RPMI8226 (cell line): Measurements from ENCODE around the gene SLC47A1.
"Not testable (repeated sequence)": the region's sequence is repeated elsewhere in the genome, so short reads cannot be mapped to it uniquely, and the experiment has no call there.

Source experiments
- DNase-seq: peaks from one replicate; pipeline ENCODE4 v3.0.0-alpha.2; 2015

The SLC47A1 gene

GRCh38 chr17:19533718-19534561 is at the start of gene SLC47A1:
TSS of gene SLC47A1 (plus strand) at chr17:19533854. CDS start at chr17:19533940, 86 bp downstream.
- DNase-seq: no peak

GRCh38 chr17:19485800-19486340 is 47.8 kb upstream of the SLC47A1 start:
- DNase-seq: no peak

- DNase-seq: no peak
Measured at GRCh38 chr17:19486351-19487023, 47.2 kb upstream of the SLC47A1 start.

- no peak for DNase-seq
Measured at GRCh38 chr17:19487024-19487600, 46.5 kb upstream of the SLC47A1 start.

- DNase-seq: no peak
Measured at GRCh38 chr17:19492141-19492540, 41.5 kb upstream of the SLC47A1 start.

GRCh38 chr17:19494961-19495806 is 38.5 kb upstream of the SLC47A1 start:
- peak; percentile 17 for DNase-seq

GRCh38 chr17:19495828-19496528 is 37.7 kb upstream of the SLC47A1 start:
- DNase-seq: peak; percentile 45

GRCh38 chr17:19497624-19498023 is 36.0 kb upstream of the SLC47A1 start:
- no peak for DNase-seq

GRCh38 chr17:19501219-19501618 is 32.4 kb upstream of the SLC47A1 start:
- DNase-seq: no peak

GRCh38 chr17:19502517-19502916 is 31.1 kb upstream of the SLC47A1 start:
- no peak for DNase-seq

- not testable (repeated sequence) for DNase-seq
Measured at GRCh38 chr17:19505561-19505960, 28.1 kb upstream of the SLC47A1 start.

GRCh38 chr17:19507775-19508576 is 25.7 kb upstream of the SLC47A1 start:
- DNase-seq: peak; percentile 64

GRCh38 chr17:19508577-19508867 is 25.1 kb upstream of the SLC47A1 start:
- no peak for DNase-seq

GRCh38 chr17:19509281-19509852 is 24.3 kb upstream of the SLC47A1 start:
- not testable (repeated sequence) for DNase-seq

GRCh38 chr17:19510903-19511302 is 22.8 kb upstream of the SLC47A1 start:
- no peak for DNase-seq

GRCh38 chr17:19513897-19514488 is 19.7 kb upstream of the SLC47A1 start:
- DNase-seq: peak; percentile 66

- DNase-seq: no peak
Measured at GRCh38 chr17:19517699-19518098, 16.0 kb upstream of the SLC47A1 start.

GRCh38 chr17:19519388-19520291 is 14.0 kb upstream of the SLC47A1 start:
- DNase-seq: not testable (repeated sequence)

- no peak for DNase-seq
Measured at GRCh38 chr17:19520641-19521040, 13.0 kb upstream of the SLC47A1 start.
